Fibroblast of lung (primary cell): ENCODE results near the gene TOR2A. TPM values are rescaled to one million over a fixed set of nuclear protein-coding genes. Genes with fewer than 3 reads are reported as not detected.

ENCODE experiments used
- DNase-seq, 2 donors: peaks; one replicate each; pipeline versions ENCODE4 v3.0.0 to v3.0.0-alpha.2; 2010; ENCODE audit warnings: low read depth in 2 of 2
- H2AFZ ChIP-seq: 2 replicates; pipeline ENCODE4 v1.5.1; 2012; ENCODE audit warnings: low read length, control low read depth, inconsistent platforms
- H3K27ac ChIP-seq: 2 replicates; pipeline ENCODE4 v1.5.1; 2011; ENCODE audit warnings: low read length, control low read depth; ENCODE audit not compliant: insufficient read depth
- H3K27me3 ChIP-seq: 2 replicates; pipeline ENCODE4 v1.5.1; 2011; ENCODE audit warnings: mild to moderate bottlenecking, low read length; ENCODE audit not compliant: control insufficient read depth, insufficient read depth
- H3K36me3 ChIP-seq: 2 replicates; pipeline ENCODE4 v1.5.1; 2011; ENCODE audit warnings: low read length; ENCODE audit not compliant: control insufficient read depth, insufficient read depth
- H3K4me1 ChIP-seq: 2 replicates; pipeline ENCODE4 v1.5.1; 2011; ENCODE audit warnings: low read length; ENCODE audit not compliant: control insufficient read depth, insufficient read depth; ENCODE audit errors: extremely low read depth
- H3K4me2 ChIP-seq: 2 replicates; pipeline ENCODE4 v1.5.1; 2011; ENCODE audit warnings: low read length, control low read depth; ENCODE audit not compliant: insufficient read depth; ENCODE audit errors: extremely low read depth
- H3K4me3 ChIP-seq, 4 experiments: fragments of 200-600 bp in 1 of 4; sonication (generic) in 1 of 4; replicated peaks in 1 of 4; 2 replicates each; pipeline ENCODE4 v1.5.1; 2011 to 2016; ENCODE audit warnings: low read length in 4 of 4, low read depth in 3 of 4, mild to moderate bottlenecking in 3 of 4, control low read depth in 2 of 4, inconsistent platforms in 1 of 4, mixed read lengths in 1 of 4; ENCODE audit not compliant: insufficient read depth in 1 of 4; ENCODE audit errors: control extremely low read depth in 1 of 4
- H3K79me2 ChIP-seq: 2 replicates; pipeline ENCODE4 v1.5.1; 2012; ENCODE audit warnings: mild to moderate bottlenecking, low read length, inconsistent platforms; ENCODE audit not compliant: control insufficient read depth, insufficient read depth
- H3K9ac ChIP-seq: 2 replicates; pipeline ENCODE4 v1.5.1; 2011; ENCODE audit warnings: mild to moderate bottlenecking, low read length, control low read depth; ENCODE audit not compliant: insufficient read depth
- H3K9me3 ChIP-seq: 2 replicates; pipeline ENCODE4 v1.5.1; 2012; ENCODE audit warnings: low read depth, low read length; ENCODE audit not compliant: control insufficient read depth, insufficient read depth
- H4K20me1 ChIP-seq: 2 replicates; pipeline ENCODE4 v1.5.1; 2011; ENCODE audit warnings: low read length; ENCODE audit not compliant: control insufficient read depth, insufficient read depth; ENCODE audit errors: extremely low read depth
- EZH2 ChIP-seq: IDR thresholded peaks from 2 replicates; pipeline ENCODE4 v1.5.1; 2012; ENCODE audit warnings: low read length, control low read depth, mild to moderate bottlenecking; ENCODE audit errors: missing control alignments
- polyA plus RNA-seq, 2 donors: library from polyadenylated mRNA; depleted of rRNA in 1 of 2; stranded (reverse) in 1 of 2; unstranded in 1 of 2; fragments of >200 nt; gene quantifications; 2 replicates each; pipeline ENCODE4 v1.2.1, GENCODE V29; 2011 to 2012; ENCODE audit warnings: missing spikeins in 1 of 2
- total RNA-seq: library from RNA; depleted of rRNA; stranded (reverse); fragments of >200 nt; gene quantifications from 2 replicates; pipeline ENCODE4 v1.2.1, GENCODE V29; 2014
- TF ChIP-seq, protein P1 (sequence below), 2 donors: IDR thresholded peaks in 1 of 2; conservative IDR thresholded peaks in 1 of 2; 1 replicate in 1 of 2; 2 replicates in 1 of 2; pipeline ENCODE4 v1.5.1; 2011 to 2012; ENCODE audit warnings: low read length in 2 of 2, control low read depth in 1 of 2, inconsistent platforms in 1 of 2, low read depth in 1 of 2, mild to moderate bottlenecking in 1 of 2

The TOR2A gene
- total and polyA plus RNA-seq, 2 donors (not counting 1 experiment from before 2014, with no cell fraction given): 3.6 to 5.0 TPM

GRCh38 chr9:127684576-127684975, 50.5 kb downstream of the TOR2A start:
- DNase-seq: peak; percentile 19 to 56
- H3K79me2 ChIP-seq: no peaks in the 10 kb centered on the region
- H3K4me3 ChIP-seq: no peak overlapping the region
- TF ChIP-seq EZH2: no peak
- TF ChIP-seq, protein P1, sequence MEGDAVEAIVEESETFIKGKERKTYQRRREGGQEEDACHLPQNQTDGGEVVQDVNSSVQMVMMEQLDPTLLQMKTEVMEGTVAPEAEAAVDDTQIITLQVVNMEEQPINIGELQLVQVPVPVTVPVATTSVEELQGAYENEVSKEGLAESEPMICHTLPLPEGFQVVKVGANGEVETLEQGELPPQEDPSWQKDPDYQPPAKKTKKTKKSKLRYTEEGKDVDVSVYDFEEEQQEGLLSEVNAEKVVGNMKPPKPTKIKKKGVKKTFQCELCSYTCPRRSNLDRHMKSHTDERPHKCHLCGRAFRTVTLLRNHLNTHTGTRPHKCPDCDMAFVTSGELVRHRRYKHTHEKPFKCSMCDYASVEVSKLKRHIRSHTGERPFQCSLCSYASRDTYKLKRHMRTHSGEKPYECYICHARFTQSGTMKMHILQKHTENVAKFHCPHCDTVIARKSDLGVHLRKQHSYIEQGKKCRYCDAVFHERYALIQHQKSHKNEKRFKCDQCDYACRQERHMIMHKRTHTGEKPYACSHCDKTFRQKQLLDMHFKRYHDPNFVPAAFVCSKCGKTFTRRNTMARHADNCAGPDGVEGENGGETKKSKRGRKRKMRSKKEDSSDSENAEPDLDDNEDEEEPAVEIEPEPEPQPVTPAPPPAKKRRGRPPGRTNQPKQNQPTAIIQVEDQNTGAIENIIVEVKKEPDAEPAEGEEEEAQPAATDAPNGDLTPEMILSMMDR (conservative IDR thresholded peaks at IDR 0.05 in 1 of 2, IDR thresholded peaks at IDR 0.05 in 1 of 2; ENCODE audit: low read depth in 1 of 2, low read length in 2 of 2): no peak
- H4K20me1 ChIP-seq: no peaks in the 10 kb centered on the region
- H2AFZ ChIP-seq: no peak overlapping the region
- peaks cover 3% of the 10 kb centered on the region for H3K4me1 ChIP-seq
- no peak overlapping the region for H3K9ac ChIP-seq
- H3K27me3 ChIP-seq: no peaks in the 10 kb centered on the region
- peaks cover 29% of the 10 kb centered on the region for H3K36me3 ChIP-seq
- no peak overlapping the region for H3K4me2 ChIP-seq
- H3K27ac ChIP-seq: no peak overlapping the region
- no peaks in the 10 kb centered on the region for H3K9me3 ChIP-seq

GRCh38 chr9:127683723-127684122, 51.4 kb downstream of the TOR2A start:
- Histone ChIP-seq H3K9ac (no peak overlapping the region), H3K4me2 (no peak overlapping the region), H3K27ac (peak overlapping the region; percentile 11), H3K27me3 (no peaks in the 10 kb centered on the region), H3K9me3 (no peaks in the 10 kb centered on the region), H3K79me2 (no peaks in the 10 kb centered on the region), H3K4me1 (peaks cover 3% of the 10 kb centered on the region), H3K36me3 (peaks cover 27% of the 10 kb centered on the region), H2AFZ (no peak overlapping the region), H3K4me3 (no peak overlapping the region), H4K20me1 (no peaks in the 10 kb centered on the region)
- TF ChIP-seq, protein P1 (conservative IDR thresholded peaks at IDR 0.05 in 1 of 2, IDR thresholded peaks at IDR 0.05 in 1 of 2; ENCODE audit: low read depth in 1 of 2, low read length in 2 of 2): no peak
- TF ChIP-seq EZH2: no peak
- peak; percentile 34 to 46 for DNase-seq

DNA sequence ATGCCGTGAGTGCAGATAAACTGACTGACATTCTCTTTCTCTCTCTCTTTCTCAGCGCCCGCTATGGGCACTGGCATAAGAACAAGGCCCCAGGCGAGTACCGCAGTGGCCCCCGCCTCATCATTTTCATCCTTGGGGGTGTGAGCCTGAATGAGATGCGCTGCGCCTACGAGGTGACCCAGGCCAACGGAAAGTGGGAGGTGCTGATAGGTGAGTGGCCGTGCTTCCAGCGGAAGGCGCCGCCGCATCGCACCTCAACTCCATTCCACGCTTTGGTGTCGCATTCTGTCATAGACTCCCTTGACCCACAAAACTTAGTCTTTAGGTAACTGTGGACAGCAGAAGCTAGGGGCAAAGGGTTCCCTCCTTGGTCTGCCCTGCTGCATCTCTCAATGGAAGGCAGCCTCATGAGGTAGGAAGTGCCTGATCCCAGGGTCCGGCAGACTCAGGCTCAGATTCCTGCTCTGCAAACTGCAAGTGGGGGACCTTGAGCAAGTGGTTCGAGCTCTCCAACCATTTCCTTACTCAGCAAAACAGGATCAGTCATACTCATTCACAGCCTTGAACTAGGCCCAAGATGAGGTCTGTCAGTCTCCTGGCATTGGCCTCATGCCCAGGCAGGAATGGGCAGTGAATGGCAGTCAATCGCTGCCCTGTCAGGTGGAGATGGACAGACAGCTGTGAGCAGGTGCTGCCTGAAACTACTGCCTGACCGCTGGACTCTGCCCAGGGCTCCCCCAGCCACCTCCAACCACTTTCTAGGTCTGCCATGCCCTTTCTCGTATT, 52.5 kb downstream of the TOR2A start:
- Histone ChIP-seq H3K27ac (no peak overlapping the region), H3K4me3 (no peak overlapping the region), H3K4me1 (peaks cover 3% of the 10 kb centered on the region), H3K36me3 (peaks cover 30% of the 10 kb centered on the region), H3K9ac (no peak overlapping the region), H3K27me3 (no peaks in the 10 kb centered on the region), H4K20me1 (no peaks in the 10 kb centered on the region), H2AFZ (no peak overlapping the region), H3K9me3 (no peaks in the 10 kb centered on the region), H3K4me2 (no peak overlapping the region), H3K79me2 (no peaks in the 10 kb centered on the region)
- DNase-seq: no peak
- TF ChIP-seq EZH2: no peak
- TF ChIP-seq, protein P1 (conservative IDR thresholded peaks at IDR 0.05 in 1 of 2, IDR thresholded peaks at IDR 0.05 in 1 of 2; ENCODE audit: low read depth in 1 of 2, low read length in 2 of 2): no peak

Other genes starting within 250 kb of the TOR2A start
- 19.8 and 36.0 TPM in 2 replicates for gene STXBP1, start 123.0 kb downstream of the TOR2A start, total RNA-seq
- gene STXBP1, start 123.0 kb downstream of the TOR2A start, polyA plus RNA-seq: 25.6 and 34.6 TPM in 2 replicates
- under 0.01 TPM in 2 replicates for gene CFAP157, start 28.3 kb downstream of the TOR2A start, total RNA-seq
- 0.06 TPM in 1 of 2 replicates, not detected in the other for gene CFAP157, start 28.3 kb downstream of the TOR2A start, polyA plus RNA-seq
- 13.1 and 26.1 TPM in 2 replicates for gene PTRH1, start 19.6 kb downstream of the TOR2A start, total RNA-seq
- 4.9 and 9.0 TPM in 2 replicates for gene PTRH1, start 19.6 kb downstream of the TOR2A start, polyA plus RNA-seq
- gene TTC16, start 19.2 kb downstream of the TOR2A start, total RNA-seq: under 0.01 TPM in 2 replicates
- 0.02 TPM in 1 of 2 replicates, not detected in the other for gene TTC16, start 19.2 kb downstream of the TOR2A start, polyA plus RNA-seq
- gene SH2D3C, start 43.4 kb upstream of the TOR2A start, total RNA-seq: 0.26 TPM in 1 of 2 replicates, not detected in the other
- 1.2 TPM in 1 of 2 replicates, not detected in the other for gene SH2D3C, start 43.4 kb upstream of the TOR2A start, polyA plus RNA-seq
- gene CDK9, start 50.7 kb upstream of the TOR2A start, total RNA-seq: 49.6 and 54.8 TPM in 2 replicates
- 76.6 and 82.2 TPM in 2 replicates for gene CDK9, start 50.7 kb upstream of the TOR2A start, polyA plus RNA-seq
- gene FPGS, start 67.6 kb upstream of the TOR2A start, total RNA-seq: 58.6 and 77.0 TPM in 2 replicates
- 42.4 and 43.2 TPM in 2 replicates for gene FPGS, start 67.6 kb upstream of the TOR2A start, polyA plus RNA-seq
- gene ENG, start 119.4 kb upstream of the TOR2A start, total RNA-seq: 11.8 and 30.4 TPM in 2 replicates
- gene ENG, start 119.4 kb upstream of the TOR2A start, polyA plus RNA-seq: 59.0 and 62.7 TPM in 2 replicates
- gene AK1, start 142.4 kb upstream of the TOR2A start, total RNA-seq: 46.7 and 47.6 TPM in 2 replicates
- gene AK1, start 142.4 kb upstream of the TOR2A start, polyA plus RNA-seq: 73.1 and 80.6 TPM in 2 replicates
- 60.9 and 69.5 TPM in 2 replicates for gene ST6GALNAC6, start 164.3 kb upstream of the TOR2A start, total RNA-seq
- gene ST6GALNAC6, start 164.3 kb upstream of the TOR2A start, polyA plus RNA-seq: 53.3 and 56.0 TPM in 2 replicates
- 28.1 and 32.6 TPM in 2 replicates for gene ST6GALNAC4, start 181.7 kb upstream of the TOR2A start, total RNA-seq
- gene ST6GALNAC4, start 181.7 kb upstream of the TOR2A start, polyA plus RNA-seq: 16.4 and 18.4 TPM in 2 replicates
- 0.77 and 2.5 TPM in 2 replicates for gene PIP5KL1, start 195.5 kb upstream of the TOR2A start, total RNA-seq
- gene PIP5KL1, start 195.5 kb upstream of the TOR2A start, polyA plus RNA-seq: 0.84 and 1.9 TPM in 2 replicates
- gene DPM2, start 202.6 kb upstream of the TOR2A start, total RNA-seq: 8.5 and 11.7 TPM in 2 replicates
- gene DPM2, start 202.6 kb upstream of the TOR2A start, polyA plus RNA-seq: 24.1 and 36.2 TPM in 2 replicates
- gene EEIG1, start 245.7 kb upstream of the TOR2A start, total RNA-seq: 7.2 and 13.2 TPM in 2 replicates
- gene EEIG1, start 245.7 kb upstream of the TOR2A start, polyA plus RNA-seq: 12.8 and 21.4 TPM in 2 replicates